Panc1 (cell line): Measurements from ENCODE around the gene ITPRIPL2. TPM values are rescaled to one million over a fixed set of nuclear protein-coding genes. Genes with fewer than 3 reads are reported as not detected.

Experiments
- ATAC-seq: fragments of 200-7000 bp; cut with Tn5 transposase; 2 replicates; pipeline ENCODE4 v1.9.1; 2020; ENCODE audit warnings: mild to moderate bottlenecking, moderate library complexity
- BruUV-seq: library from RNA; stranded (reverse); fragments of 400-500 nt; replicated peaks from 2 replicates; lab custom pipeline; 2021; lab: Mats Ljungman, UMichigan
- CTCF ChIA-PET: fragments of 300-600 bp; sonication (Branson Sonifier 250); formaldehyde crosslinking; loops from one replicate; lab custom pipeline; 2022; ENCODE audit warnings: antibody characterized with exemption; lab: Charles Lee
- POLR2A ChIA-PET: fragments of 300-600 bp; sonication (Branson Sonifier 250); formaldehyde crosslinking; loops from one replicate; lab custom pipeline; 2022; ENCODE audit warnings: antibody characterized with exemption; lab: Charles Lee
- DNase-seq: peaks from one replicate; pipeline ENCODE4 v3.0.0-alpha.2; 2010; ENCODE audit warnings: low read depth, low spot score
- H3K27ac ChIP-seq: 2 replicates; pipeline ENCODE4 v1.5.1; 2011; ENCODE audit warnings: mild to moderate bottlenecking, low read length, inconsistent platforms
- H3K27me3 ChIP-seq: fragments of 200-500 bp; sonication (Bioruptor generic); 2 replicates; pipeline ENCODE4 v1.6.0; 2014; ENCODE audit warnings: low read length, inconsistent platforms; ENCODE audit not compliant: control insufficient read depth, insufficient read depth
- H3K36me3 ChIP-seq: fragments of 200-500 bp; sonication (Bioruptor generic); 2 replicates; pipeline ENCODE4 v1.5.1; 2014; ENCODE audit warnings: inconsistent platforms, mild to moderate bottlenecking, low read length, moderate library complexity; ENCODE audit not compliant: control insufficient read depth, insufficient read depth
- H3K4me1 ChIP-seq: 2 replicates; pipeline ENCODE4 v1.5.1; 2011; ENCODE audit warnings: inconsistent platforms, mild to moderate bottlenecking, low read length, moderate library complexity; ENCODE audit not compliant: control insufficient read depth, insufficient read depth
- H3K4me3 ChIP-seq, 2 experiments: 2 replicates each; pipeline ENCODE4 v1.5.1; 2011 to 2012; ENCODE audit warnings: low read depth in 2 of 2, low read length in 2 of 2, mild to moderate bottlenecking in 2 of 2, inconsistent platforms in 1 of 2, moderate library complexity in 1 of 2
- H3K9me3 ChIP-seq: fragments of 200-500 bp; sonication (Bioruptor generic); 2 replicates; pipeline ENCODE4 v1.5.1; 2014; ENCODE audit warnings: low read depth, mild to moderate bottlenecking, inconsistent platforms, low read length, moderate library complexity; ENCODE audit not compliant: control insufficient read depth, insufficient read depth
- CTCF ChIP-seq: fragments of 450-650 bp; IDR thresholded peaks from 2 replicates; pipeline ENCODE4 v1.5.1; 2017; ENCODE audit warnings: mild to moderate bottlenecking
- POLR2AphosphoS5 ChIP-seq: IDR thresholded peaks from 2 replicates; pipeline ENCODE4 v1.6.1; 2012; ENCODE audit warnings: mild to moderate bottlenecking, low read depth, low read length, moderate library complexity
- REST ChIP-seq, 2 experiments: IDR thresholded peaks; 2 replicates each; pipeline ENCODE4 v1.6.1; 2011 to 2012; ENCODE audit warnings: low read depth in 2 of 2, control low read depth in 1 of 2, low read length in 1 of 2, mild to moderate bottlenecking in 1 of 2, moderate library complexity in 1 of 2; ENCODE audit not compliant: insufficient read depth in 1 of 2
- SIN3A ChIP-seq: IDR thresholded peaks from 2 replicates; pipeline ENCODE4 v1.6.1; 2012; ENCODE audit warnings: low read depth, mild to moderate bottlenecking, low read length, moderate library complexity, borderline replicate concordance; ENCODE audit not compliant: insufficient read depth
- TCF7L2 ChIP-seq: IDR thresholded peaks from 2 replicates; pipeline ENCODE4 v1.6.1; 2011; ENCODE audit warnings: mild to moderate bottlenecking, low read depth, low read length, inconsistent platforms
- in situ Hi-C: cut with HindIII; loops from 2 replicates; pipeline ENCODE4 v1.10.0; 2016; ENCODE audit warnings: low sequenced_read_pairs, low pct_unique_long_range_greater_than_20kb
- intact Hi-C: fragments of 100-400 bp; cut with micrococcal nuclease; formaldehyde crosslinking; loops from one replicate; pipeline ENCODE4 v1.10.0; 2022; ENCODE audit not compliant: unreplicated experiment
- total RNA-seq: library from RNA; stranded (reverse); gene quantifications from one replicate; pipeline ENCODE4 v1.2.1, GENCODE V29; 2021; ENCODE audit not compliant: unreplicated experiment

Gene ITPRIPL2
- total RNA-seq, 1 experiment from 2014 or later: 83.2 TPM

GRCh38 chr16:19169082-19169639, 55.4 kb downstream of the ITPRIPL2 start:
- no peaks in the 10 kb centered on the region; the same call in none of the 2 replicates for H3K27me3 ChIP-seq
- CTCF ChIA-PET: no interaction called here
- intact Hi-C loops: loop anchor here (5.0 kb wide), 1 partner anchor 82 kb away; no protein-coding TSS in a partner anchor
- in situ Hi-C loops: no loop called here
- no peak overlapping the region for H3K27ac ChIP-seq
- 0 out of 2 replicates have a peak, but pooled peaks cover 8% of the 10 kb centered on the region for H3K4me1 ChIP-seq
- no peaks in the 10 kb centered on the region for H3K9me3 ChIP-seq
- ATAC-seq (no peak), DNase-seq (no peak)
- peak overlapping the region; percentile 56 to 73 for H3K4me3 ChIP-seq
- BruUV-seq: no TSS peak
- no peaks in the 10 kb centered on the region for H3K36me3 ChIP-seq
- no peak for TF ChIP-seq TCF7L2
- POLR2A ChIA-PET: interaction anchor here (0.5 kb wide), 2 partner anchors 15 to 189 kb away, joined by 3 read pairs; no protein-coding TSS in a partner anchor

- ATAC-seq (no peak), DNase-seq (no peak)
- CTCF ChIA-PET: no interaction called here
- Histone ChIP-seq H3K4me3 (no peak overlapping the region), H3K27ac (no peak overlapping the region), H3K27me3 (no peaks in the 10 kb centered on the region; the same call in none of the 2 replicates), H3K36me3 (no peaks in the 10 kb centered on the region), H3K9me3 (no peaks in the 10 kb centered on the region), H3K4me1 (0 out of 2 replicates have a peak, but pooled peaks cover 8% of the 10 kb centered on the region)
- POLR2A ChIA-PET: no interaction called here
- BruUV-seq: no TSS peak
- TF ChIP-seq POLR2AphosphoS5: no peak
- TF ChIP-seq TCF7L2: no peak
- no peak for TF ChIP-seq SIN3A
- no peak for TF ChIP-seq REST (IDR thresholded peaks at IDR 0.05; ENCODE audit: insufficient read depth in 1 of 2, low read depth in 2 of 2, low read length in 1 of 2)
- no peak for TF ChIP-seq CTCF
- in situ Hi-C loops (no loop called here), intact Hi-C loops (loop anchor here (2.0 kb wide), 1 partner anchor 205 kb away; no protein-coding TSS in a partner anchor)
These were observed 56.4 kb downstream of the ITPRIPL2 start for GRCh38 chr16:19170043-19170655.

Other genes with a start within 250 kb of the ITPRIPL2 start
- gene SMG1, start 187.6 kb upstream of the ITPRIPL2 start, total RNA-seq: 113 TPM
- gene TMC7, start 130.0 kb upstream of the ITPRIPL2 start, total RNA-seq: 5.1 TPM
- 39.6 TPM for gene COQ7, start 46.4 kb upstream of the ITPRIPL2 start, total RNA-seq
- 5.4 TPM for gene SYT17, start 54.3 kb downstream of the ITPRIPL2 start, total RNA-seq
- not detected for gene CLEC19A, start 171.8 kb downstream of the ITPRIPL2 start, total RNA-seq